Ovary (tissue), 3 donors: Measurements from ENCODE around the gene DYNC1I1.

ENCODE experiments used
- CTCF ChIP-seq, 3 donors: fragments of 450-650 bp in 2 of 3; fragments of 200-600 bp in 1 of 3; IDR thresholded peaks; one replicate each; pipeline versions ENCODE4 v1.5.1 to v1.8.0; 2016 to 2022; ENCODE audit warnings: antibody characterized with exemption in 3 of 3, mild to moderate bottlenecking in 1 of 3
- POLR2A ChIP-seq: fragments of 450-650 bp; IDR thresholded peaks from one replicate; pipeline ENCODE4 v1.6.1; 2017; ENCODE audit warnings: antibody characterized with exemption, mild to moderate bottlenecking, moderate library complexity
- donor health status: DM: no; HTN: no; CAD: no.

GRCh38 chr7:95919556-95919955 lies 147.2 kb downstream of the DYNC1I1 start:
- TF ChIP-seq CTCF (IDR thresholded peaks at IDR 0.05) = no peak
- no peak for TF ChIP-seq POLR2A
